Esophagus muscularis mucosa (tissue), 3 donors: ENCODE results near the gene ZNF254.

Source experiments
- CTCF ChIP-seq, 3 experiments: fragments of 200-600 bp in 2 of 3; fragments of 450-650 bp in 1 of 3; sonication (generic) in 2 of 3; IDR thresholded peaks; one replicate each; pipeline ENCODE4 v1.5.1; 2017 to 2019; ENCODE audit warnings: antibody characterized with exemption in 3 of 3, mild to moderate bottlenecking in 2 of 3, moderate library complexity in 1 of 3
- EP300 ChIP-seq: sonication (generic); formaldehyde crosslinking; IDR thresholded peaks from one replicate; pipeline ENCODE4 v1.6.1; 2017; ENCODE audit warnings: antibody characterized with exemption

- TF ChIP-seq CTCF (IDR thresholded peaks at IDR 0.05) (no peak), EP300 (no peak)
Measured at GRCh38 chr19:24140591-24140990, 53.6 kb downstream of the ZNF254 start.
